Measurements from ENCODE around the gene KIAA1755.

DNA sequence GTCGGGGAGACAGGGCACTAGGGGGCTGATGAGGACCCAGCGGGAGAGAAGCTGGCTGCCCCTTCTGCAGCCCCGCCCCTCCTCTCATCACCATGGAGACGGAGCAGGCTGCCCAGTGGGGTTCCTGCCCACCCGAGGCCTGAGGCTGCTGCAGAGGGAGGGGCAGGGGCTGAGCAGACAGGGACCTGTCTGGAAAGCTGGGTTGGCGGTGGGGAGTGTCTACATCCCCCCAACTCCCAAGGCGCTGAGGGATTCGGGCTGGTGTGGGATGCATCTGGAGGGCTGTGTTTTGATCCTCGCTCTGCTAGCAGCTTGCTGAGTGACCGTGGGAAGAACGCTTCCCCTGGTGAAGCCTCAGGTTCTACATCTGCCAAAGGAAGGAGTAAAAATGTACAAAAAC is 42.3 kb upstream of the KIAA1755 start:
- TF ChIP-seq, protein P1, sequence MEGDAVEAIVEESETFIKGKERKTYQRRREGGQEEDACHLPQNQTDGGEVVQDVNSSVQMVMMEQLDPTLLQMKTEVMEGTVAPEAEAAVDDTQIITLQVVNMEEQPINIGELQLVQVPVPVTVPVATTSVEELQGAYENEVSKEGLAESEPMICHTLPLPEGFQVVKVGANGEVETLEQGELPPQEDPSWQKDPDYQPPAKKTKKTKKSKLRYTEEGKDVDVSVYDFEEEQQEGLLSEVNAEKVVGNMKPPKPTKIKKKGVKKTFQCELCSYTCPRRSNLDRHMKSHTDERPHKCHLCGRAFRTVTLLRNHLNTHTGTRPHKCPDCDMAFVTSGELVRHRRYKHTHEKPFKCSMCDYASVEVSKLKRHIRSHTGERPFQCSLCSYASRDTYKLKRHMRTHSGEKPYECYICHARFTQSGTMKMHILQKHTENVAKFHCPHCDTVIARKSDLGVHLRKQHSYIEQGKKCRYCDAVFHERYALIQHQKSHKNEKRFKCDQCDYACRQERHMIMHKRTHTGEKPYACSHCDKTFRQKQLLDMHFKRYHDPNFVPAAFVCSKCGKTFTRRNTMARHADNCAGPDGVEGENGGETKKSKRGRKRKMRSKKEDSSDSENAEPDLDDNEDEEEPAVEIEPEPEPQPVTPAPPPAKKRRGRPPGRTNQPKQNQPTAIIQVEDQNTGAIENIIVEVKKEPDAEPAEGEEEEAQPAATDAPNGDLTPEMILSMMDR (IDR thresholded peaks at IDR 0.05), result no peak
- no peak for TF ChIP-seq POLR2A (IDR thresholded peaks at IDR 0.05)
- TF ChIP-seq POLR2AphosphoS5 (IDR thresholded peaks at IDR 0.05), result no peak
- TF ChIP-seq EP300 (IDR thresholded peaks at IDR 0.05), result no peak
